Cerebellar nuclear complex (tissue), 1 donor: ENCODE results near the gene TCP10L.
A peak's percentile ranks its signal among the peaks of the same experiment; 100 is the strongest.
"Not testable (repeated sequence)": the region's sequence is repeated elsewhere in the genome, so short reads cannot be mapped to it uniquely, and the experiment has no call there.

Source experiments
- DNase-seq, 2 experiments: peaks; one replicate each; lab custom pipeline; 2025; lab: John Stamatoyannopoulos, UW

The TCP10L gene

GRCh38 chr21:32587120-32587519, 1.8 kb upstream of the TCP10L start:
- DNase-seq: no peak

- no peak for DNase-seq
These were observed 647 bp upstream of the TCP10L start for GRCh38 chr21:32585970-32586369.

DNA sequence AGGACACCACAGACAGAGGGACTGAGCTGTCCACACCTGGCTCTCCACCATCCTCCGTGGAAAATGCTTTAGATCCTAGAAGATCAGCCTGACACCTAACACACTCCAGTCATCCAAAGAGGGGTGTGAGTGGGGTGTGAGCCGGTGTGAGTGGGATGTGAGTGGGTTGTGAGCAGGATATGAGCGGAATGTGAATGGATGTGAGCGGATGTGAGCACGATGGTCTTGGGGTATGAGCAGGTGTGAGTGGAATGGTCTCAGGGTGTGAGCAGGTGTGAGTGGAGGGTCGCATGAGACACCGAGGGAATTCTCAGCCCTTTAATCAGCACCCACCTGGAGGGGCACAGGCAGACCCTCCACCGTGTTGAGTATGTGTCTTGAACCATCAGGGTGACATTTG, 851 bp downstream of the TCP10L start:
- no peak for DNase-seq

GRCh38 chr21:32581732-32582131, 3.6 kb downstream of the TCP10L start:
- no peak for DNase-seq

DNA sequence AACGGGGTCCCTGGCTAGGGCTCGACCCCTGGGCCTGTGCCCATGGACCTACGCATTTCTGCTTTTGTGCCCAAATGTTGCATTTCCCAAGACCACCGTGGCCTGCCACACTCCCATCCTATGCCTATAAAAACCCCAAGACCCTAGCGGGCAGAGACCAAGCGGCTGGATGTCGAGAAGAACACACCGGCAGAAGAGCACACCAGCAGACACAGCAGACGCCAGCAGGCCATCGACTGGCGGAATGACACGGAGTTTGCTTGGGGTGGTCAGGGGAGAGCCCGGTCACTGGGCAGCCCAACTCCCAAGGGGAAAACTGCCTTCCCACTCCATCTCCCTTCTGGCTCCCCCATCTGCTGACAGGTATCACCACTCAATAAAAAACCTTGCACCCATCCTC, 4.4 kb downstream of the TCP10L start:
- DNase-seq: no peak

- no peak for DNase-seq
These were observed 7.1 kb downstream of the TCP10L start for GRCh38 chr21:32578107-32578691.

DNA sequence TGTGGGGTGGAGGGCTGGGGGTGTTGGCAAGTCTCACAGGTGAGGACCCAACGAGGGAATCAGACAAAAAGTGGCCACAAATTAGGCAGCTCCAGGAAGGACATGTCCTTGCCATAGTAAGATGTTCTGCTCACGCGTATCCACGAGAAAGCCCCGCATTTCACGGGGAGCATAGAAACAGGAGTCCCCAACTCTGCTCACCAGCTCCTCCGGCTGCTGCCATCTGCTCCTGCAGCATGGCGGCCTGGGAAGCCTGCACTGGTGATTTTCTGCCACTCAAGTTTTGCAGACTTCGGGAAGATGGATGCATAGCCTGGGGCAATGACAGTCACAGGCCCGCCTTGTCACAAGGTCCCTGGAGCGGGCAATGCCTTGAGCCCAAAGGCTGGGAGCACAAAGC, 9.3 kb downstream of the TCP10L start:
- no peak for DNase-seq

DNA sequence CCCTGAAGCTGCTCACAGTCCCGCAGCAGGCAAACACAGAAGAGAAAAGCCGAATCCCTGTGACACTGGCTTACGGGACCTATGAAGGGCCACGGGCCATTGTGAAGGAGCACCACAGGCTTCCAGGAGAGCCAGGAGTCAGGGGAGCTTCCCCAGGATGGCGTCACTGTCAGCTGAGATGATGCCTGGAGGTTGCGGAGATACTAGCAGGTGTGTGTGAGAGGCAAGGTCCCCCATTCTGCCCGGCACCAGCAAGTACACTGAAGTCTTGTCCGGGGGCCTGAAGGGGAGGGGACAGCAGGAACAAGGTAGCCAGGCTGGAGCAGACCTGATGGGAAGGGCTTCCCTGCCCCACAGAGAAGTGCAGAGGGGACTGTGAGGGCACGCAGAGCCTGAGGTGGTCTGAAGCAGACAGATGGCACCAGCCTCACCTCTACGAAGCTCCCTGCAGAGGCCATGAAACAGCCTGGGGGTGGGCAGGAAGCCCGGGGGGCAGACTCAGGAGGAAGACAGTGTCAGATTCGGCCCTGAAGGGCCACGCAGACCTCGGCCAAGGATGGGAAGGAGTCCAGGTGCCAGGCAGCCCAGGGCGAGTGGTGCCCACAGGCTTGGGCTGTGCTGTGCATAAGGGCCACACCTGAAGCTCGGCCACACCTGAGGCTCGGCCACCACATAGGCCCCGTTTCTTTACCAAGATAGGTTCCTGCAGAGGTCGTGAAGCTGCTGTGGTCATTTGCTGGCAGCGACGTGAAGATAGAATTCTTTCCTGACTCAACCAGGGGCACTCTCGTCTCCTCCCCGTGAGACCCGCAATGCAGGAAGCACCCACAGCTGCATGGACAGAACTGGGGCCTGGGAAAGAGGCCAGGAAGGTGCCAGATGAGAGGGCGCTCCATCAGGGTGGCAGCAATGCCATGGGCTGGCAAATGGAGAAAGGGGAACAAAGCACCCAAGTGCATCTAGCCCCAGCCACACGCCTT, 10.1 kb downstream of the TCP10L start:
- no peak for DNase-seq

DNA sequence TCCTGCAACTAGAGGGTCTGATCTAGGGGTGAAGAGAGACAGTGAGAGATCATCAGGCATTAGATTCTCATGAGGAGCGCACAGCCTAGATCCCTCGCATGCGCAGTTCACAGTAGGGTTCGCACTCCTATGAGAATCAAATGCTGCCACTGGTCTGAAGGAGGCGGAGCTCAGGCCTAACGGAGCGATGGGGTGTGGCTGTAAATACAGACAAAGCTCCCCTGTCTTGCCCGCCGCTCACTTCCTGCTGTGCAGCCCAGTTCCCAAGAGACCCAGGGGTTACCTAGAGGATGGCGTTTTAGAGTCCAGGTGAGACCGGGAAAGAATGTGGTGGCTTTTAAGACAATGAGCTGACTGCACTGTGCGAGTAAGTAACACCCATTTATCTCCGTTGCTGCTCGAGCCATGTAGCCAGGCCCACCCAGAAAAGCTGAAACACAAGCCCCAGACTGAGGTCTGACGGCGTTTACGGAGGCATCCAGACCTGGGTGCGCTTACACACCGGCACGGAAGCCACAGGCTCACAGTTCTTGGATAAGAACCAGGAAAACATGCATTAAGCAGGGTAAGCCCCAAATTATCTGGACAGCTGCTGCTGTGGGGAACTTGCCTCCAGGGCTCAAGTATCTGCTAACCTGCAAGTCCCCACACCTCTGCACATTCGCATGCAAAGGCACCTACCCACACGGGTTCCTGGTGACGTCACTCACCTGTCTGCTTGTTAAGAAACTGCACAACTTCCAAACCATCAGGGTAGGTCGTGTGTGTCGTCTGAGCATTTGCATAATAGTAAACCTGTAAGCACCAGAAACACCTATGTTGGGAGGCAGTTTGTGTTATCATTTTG, 12.5 kb downstream of the TCP10L start:
- no peak for DNase-seq

DNA sequence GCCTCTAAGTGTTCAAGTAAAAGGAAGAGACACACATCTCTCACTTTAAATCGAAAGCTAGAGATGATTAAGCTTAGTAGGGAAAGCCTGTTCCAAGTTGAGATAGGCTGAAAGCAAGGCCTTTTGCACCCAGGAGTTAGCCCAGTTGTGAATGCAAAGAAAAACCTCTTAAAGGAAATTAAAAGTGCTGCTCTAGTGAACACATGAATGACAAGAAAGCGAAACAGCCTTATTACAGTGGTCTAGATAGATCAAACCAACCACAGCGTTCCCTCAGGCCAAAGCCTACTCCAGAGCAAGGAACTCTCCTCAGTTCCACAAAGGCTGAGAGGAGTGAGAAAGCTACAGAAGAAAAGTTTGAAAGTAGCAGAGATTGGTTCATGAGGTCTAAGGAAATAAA, 14.9 kb downstream of the TCP10L start:
- DNase-seq: no peak

GRCh38 chr21:32569261-32570230, 15.8 kb downstream of the TCP10L start:
- DNase-seq: peak in 1 of 2 experiments; percentile 33

- DNase-seq: no peak
These were observed 17.7 kb downstream of the TCP10L start for GRCh38 chr21:32567626-32568025.

DNA sequence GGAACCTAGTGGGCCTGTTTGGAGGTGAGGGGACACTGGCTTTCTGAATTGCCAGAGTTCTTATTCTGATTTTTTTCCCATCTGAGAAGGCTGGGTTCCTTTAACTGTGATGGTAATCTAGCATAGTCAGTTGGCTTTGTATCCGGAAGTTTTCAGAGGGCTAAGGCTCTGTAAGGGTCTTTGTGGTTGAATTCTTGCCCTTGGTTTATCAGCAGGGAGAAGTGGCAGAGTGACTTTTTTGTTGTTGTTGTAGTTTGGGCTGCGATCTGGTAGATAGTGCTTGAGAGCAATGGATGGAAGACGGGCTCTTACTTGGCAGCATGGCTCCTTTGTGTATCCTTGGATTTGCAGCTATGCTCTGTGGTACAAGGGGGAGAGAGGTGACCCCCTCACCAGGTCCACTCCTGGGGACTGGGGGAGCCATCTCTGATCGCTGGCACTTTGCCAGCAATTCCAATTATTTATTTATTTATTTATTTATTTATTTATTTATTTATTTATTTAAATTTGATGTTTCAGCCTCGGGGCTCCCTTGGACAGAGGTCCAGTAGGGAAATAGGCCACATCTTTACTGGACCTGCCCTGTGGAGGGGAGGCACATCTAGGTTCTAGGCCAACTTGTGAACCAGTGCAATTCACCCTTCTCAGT, 18.5 kb downstream of the TCP10L start:
- DNase-seq: no peak

- no peak for DNase-seq
These were observed 19.4 kb downstream of the TCP10L start for GRCh38 chr21:32565856-32566465.

DNA sequence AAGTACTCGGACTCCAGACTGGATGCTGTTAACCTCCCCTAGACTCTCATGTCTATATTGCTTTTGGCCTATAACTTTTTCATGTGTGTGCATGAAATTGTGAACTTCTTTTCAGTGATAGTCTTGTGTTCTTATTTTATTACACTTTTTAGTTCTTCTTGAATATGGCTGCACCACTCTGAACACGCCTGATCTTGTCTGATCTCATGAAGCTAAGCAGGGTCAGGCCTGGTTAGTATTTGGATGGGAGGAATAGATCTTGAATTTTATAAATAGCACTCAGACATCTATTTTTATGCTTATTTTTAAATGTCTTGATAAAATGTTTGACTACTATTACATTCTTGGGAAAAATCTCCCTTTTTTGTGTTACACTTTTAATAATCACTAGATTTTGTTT, 22.4 kb downstream of the TCP10L start:
- DNase-seq: no peak

- no peak for DNase-seq
These were observed 22.9 kb downstream of the TCP10L start for GRCh38 chr21:32562426-32562825.

- not testable (repeated sequence) for DNase-seq
These were observed 23.8 kb downstream of the TCP10L start for GRCh38 chr21:32561476-32561875.

DNA sequence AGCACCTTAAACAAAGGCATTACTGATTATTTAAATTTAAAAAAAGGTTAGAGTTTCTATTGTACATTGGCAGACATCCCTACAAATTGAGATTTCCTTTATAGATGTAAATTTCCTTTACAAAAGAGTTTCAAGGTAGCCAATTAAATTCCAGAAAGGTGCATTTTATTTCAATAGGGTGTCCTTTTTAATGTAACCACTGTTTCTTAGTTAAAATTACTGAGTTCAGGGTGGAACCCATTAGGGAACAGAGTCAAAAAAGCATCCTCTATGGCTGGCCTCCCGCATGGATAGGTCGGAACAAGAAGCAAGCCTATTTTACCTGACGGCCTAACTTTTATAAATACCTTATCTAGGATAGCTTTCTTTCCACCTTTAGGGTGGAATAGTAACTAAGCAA, 24.4 kb downstream of the TCP10L start:
- DNase-seq: no peak

GRCh38 chr21:32559006-32559610, 26.2 kb downstream of the TCP10L start:
- no peak for DNase-seq

- no peak for DNase-seq
These were observed 27.2 kb downstream of the TCP10L start for GRCh38 chr21:32558106-32558505.
